Sigmoid colon (tissue), 7 donors: Measurements from ENCODE around the gene MACROD2. TPM values are rescaled to one million over a fixed set of nuclear protein-coding genes. Genes with fewer than 3 reads are reported as not detected.

Experiments used
- DNase-seq: peaks from one replicate; pipeline ENCODE4 v3.0.0-alpha.2; 2019
- H3K27ac ChIP-seq, 4 donors: fragments of 200-600 bp; sonication (generic); one replicate each; pipeline ENCODE4 v1.5.1; 2016 to 2019; ENCODE audit warnings: mild to moderate bottlenecking in 1 of 4
- H3K27me3 ChIP-seq, 3 donors: fragments of 200-600 bp; sonication (generic); one replicate each; pipeline ENCODE4 v1.5.1; 2019; ENCODE audit warnings: mild to moderate bottlenecking in 1 of 3
- H3K36me3 ChIP-seq, 4 donors: fragments of 200-600 bp; sonication (generic); one replicate each; pipeline ENCODE4 v1.5.1; 2016 to 2019
- H3K4me1 ChIP-seq, 4 donors: fragments of 200-600 bp; sonication (generic); one replicate each; pipeline ENCODE4 v1.5.1; 2017 to 2019
- H3K4me3 ChIP-seq, 4 donors: fragments of 200-600 bp; sonication (generic); one replicate each; pipeline ENCODE4 v1.5.1; 2017 to 2019; ENCODE audit warnings: mild to moderate bottlenecking in 2 of 4, moderate library complexity in 1 of 4
- H3K9me3 ChIP-seq, 4 donors: fragments of 200-600 bp in 3 of 4; sonication (generic) in 3 of 4; one replicate each; pipeline versions ENCODE4 v1.5.1 to v1.6.1; 2013 to 2019
- CTCF ChIP-seq, 4 experiments: fragments of 450-650 bp in 3 of 4; fragments of 200-600 bp in 1 of 4; IDR thresholded peaks; one replicate each; pipeline ENCODE4 v1.5.1; 2016 to 2019; ENCODE audit warnings: antibody characterized with exemption in 4 of 4, mild to moderate bottlenecking in 3 of 4, moderate library complexity in 2 of 4
- EP300 ChIP-seq, 4 donors: sonication (generic); formaldehyde crosslinking; IDR thresholded peaks; one replicate each; pipeline ENCODE4 v1.6.1; 2017; ENCODE audit warnings: antibody characterized with exemption in 4 of 4
- POLR2A ChIP-seq, 2 donors: fragments of 450-650 bp; IDR thresholded peaks; one replicate each; pipeline ENCODE4 v1.6.1; 2016; ENCODE audit warnings: antibody characterized with exemption in 2 of 2, mild to moderate bottlenecking in 2 of 2, moderate library complexity in 2 of 2
- POLR2AphosphoS5 ChIP-seq, 4 donors: sonication (generic); formaldehyde crosslinking; IDR thresholded peaks; one replicate each; pipeline ENCODE4 v1.6.1; 2017; ENCODE audit warnings: antibody characterized with exemption in 4 of 4
- WGBS, 2 donors: extraction: QIAGEN DNeasy Blood & Tissue Kit; methylation state at CpG; one replicate each; pipeline ENCODE4 v1.1.7; 2013; 5-methylcytosine and 5-hydroxymethylcytosine counted together
- intact Hi-C: fragments of 100-400 bp; cut with DNase I; formaldehyde crosslinking; loops from one replicate; pipeline ENCODE4 v1.15.1; 2023
- polyA plus RNA-seq, 3 donors: library from polyadenylated mRNA; stranded (reverse); fragments of 200-250 nt; gene quantifications; one replicate each; pipeline ENCODE4 v1.2.3, GENCODE V29; 2013
- total RNA-seq, 4 donors: library from RNA; depleted of rRNA; stranded (reverse); fragments of >200 nt; gene quantifications; one replicate each; pipeline ENCODE4 v1.1.0, GENCODE V29; 2016
- donor health status: healthy with polysubstance abuse.
- donor health status: Bipolar disorder and iron deficiency.
- donor health status: healthy.

The MACROD2 gene
- total and polyA plus RNA-seq, 7 donors, result 1.2 to 22.4 (median 5.8) TPM

DNA sequence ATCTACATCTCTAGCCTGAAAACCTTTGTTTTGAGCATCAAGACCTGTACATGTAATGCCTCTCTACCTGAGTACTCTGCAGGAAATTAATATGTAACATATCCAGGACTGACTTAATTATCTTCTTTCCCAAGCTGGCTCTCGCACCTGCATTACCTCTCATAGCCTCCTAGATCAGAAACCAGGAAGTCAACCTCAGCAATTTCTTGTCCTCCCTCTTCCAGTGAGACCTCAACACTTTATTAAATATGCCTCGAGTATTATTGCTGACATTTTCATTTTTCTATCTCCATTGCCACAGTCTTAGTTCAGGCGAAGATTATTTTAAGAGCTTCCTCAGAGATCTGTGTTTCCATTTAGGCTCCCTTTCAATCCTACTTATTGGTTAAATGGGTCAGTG, 69.0 kb downstream of the MACROD2 start:
- WGBS, 2 donors, result 66 to 84% methylated on average over 3 of the region's 3 CpGs
- H3K36me3 ChIP-seq, result no peaks in the 10 kb centered on the region
- TF ChIP-seq POLR2A (IDR thresholded peaks at IDR 0.05) (no peak), POLR2AphosphoS5 (IDR thresholded peaks at IDR 0.05) (no peak)

DNA sequence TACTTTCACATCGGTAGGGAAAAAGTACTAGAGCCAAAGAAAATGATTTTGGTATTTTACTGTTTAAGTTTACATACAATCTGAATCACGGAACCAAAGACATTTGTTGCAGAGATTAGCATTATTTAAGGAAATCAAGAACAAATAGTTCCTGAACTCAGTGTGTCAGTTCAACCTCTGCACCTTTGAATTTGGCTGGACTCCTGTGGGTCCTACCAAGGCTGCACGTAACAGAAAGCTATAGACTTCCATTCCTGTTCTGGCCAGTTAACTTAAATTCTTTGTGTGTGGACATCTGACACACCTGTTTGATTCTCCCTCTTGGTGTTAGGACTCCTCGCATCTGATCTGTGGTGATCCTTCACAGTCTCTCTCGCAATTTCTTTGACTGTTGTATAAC, 69.6 kb downstream of the MACROD2 start:
- no peaks in the 10 kb centered on the region for H3K27me3 ChIP-seq
- no peak overlapping the region for H3K27ac ChIP-seq
- 95 to 96% methylated on average over 5 of the region's 5 CpGs for WGBS, 2 donors
- H3K36me3 ChIP-seq, result no peaks in the 10 kb centered on the region
- no peaks in the 10 kb centered on the region for H3K4me1 ChIP-seq
- no peak overlapping the region for H3K4me3 ChIP-seq
- no peak for DNase-seq
- intact Hi-C loops, result no loop called here
- H3K9me3 ChIP-seq, result no peaks in the 10 kb centered on the region
- TF ChIP-seq POLR2A (IDR thresholded peaks at IDR 0.05) (no peak), CTCF (IDR thresholded peaks at IDR 0.05) (no peak), POLR2AphosphoS5 (IDR thresholded peaks at IDR 0.05) (no peak), EP300 (IDR thresholded peaks at IDR 0.05) (no peak)

More for the DNA sequence above, 69.0 kb downstream of the MACROD2 start:
- Histone ChIP-seq H3K9me3 (no peaks in the 10 kb centered on the region), H3K27ac (no peak overlapping the region), H3K4me3 (no peak overlapping the region), H3K27me3 (no peaks in the 10 kb centered on the region), H3K4me1 (no peaks in the 10 kb centered on the region)
- intact Hi-C loops, result no loop called here
- DNase-seq, result no peak

GRCh38 chr20:14065774-14066173, 70.5 kb downstream of the MACROD2 start:
- intact Hi-C loops, result no loop called here
- no peaks in the 10 kb centered on the region for H3K27me3 ChIP-seq
- DNase-seq, result no peak
- no peaks in the 10 kb centered on the region for H3K9me3 ChIP-seq
- no peak overlapping the region for H3K4me3 ChIP-seq
- H3K36me3 ChIP-seq, result no peaks in the 10 kb centered on the region
- TF ChIP-seq POLR2AphosphoS5 (IDR thresholded peaks at IDR 0.05) (no peak), EP300 (IDR thresholded peaks at IDR 0.05) (no peak), CTCF (IDR thresholded peaks at IDR 0.05) (no peak), POLR2A (IDR thresholded peaks at IDR 0.05) (no peak)
- WGBS, 2 donors, result 82 to 88% methylated on average over 3 of the region's 3 CpGs
- no peak overlapping the region for H3K27ac ChIP-seq
- no peaks in the 10 kb centered on the region for H3K4me1 ChIP-seq

DNA sequence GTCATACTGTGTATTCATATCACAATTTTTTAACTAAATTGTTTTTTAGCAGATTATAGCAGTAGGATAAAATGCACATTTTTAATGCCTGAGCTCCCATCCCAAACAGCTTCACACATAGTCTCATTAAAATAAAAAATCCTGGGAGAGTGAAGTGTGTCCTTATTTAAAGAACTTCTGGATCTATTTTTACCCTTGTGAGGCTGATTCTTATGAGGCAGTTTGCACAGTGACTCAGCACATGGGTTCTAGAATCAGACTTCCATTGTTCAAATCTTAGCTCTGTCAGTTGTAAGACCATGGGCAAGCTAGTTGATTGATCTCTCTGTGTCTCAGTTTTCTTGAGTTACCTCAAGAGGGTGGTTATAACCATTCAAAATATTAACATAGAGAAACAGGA, 72.3 kb downstream of the MACROD2 start:
- TF ChIP-seq EP300 (IDR thresholded peaks at IDR 0.05) (no peak), POLR2A (IDR thresholded peaks at IDR 0.05) (no peak)
- Histone ChIP-seq H3K4me3 (no peak overlapping the region), H3K9me3 (no peaks in the 10 kb centered on the region), H3K36me3 (no peaks in the 10 kb centered on the region), H3K4me1 (no peaks in the 10 kb centered on the region), H3K27ac (no peak overlapping the region), H3K27me3 (no peaks in the 10 kb centered on the region)
- DNase-seq, result no peak
- intact Hi-C loops, result no loop called here

DNA sequence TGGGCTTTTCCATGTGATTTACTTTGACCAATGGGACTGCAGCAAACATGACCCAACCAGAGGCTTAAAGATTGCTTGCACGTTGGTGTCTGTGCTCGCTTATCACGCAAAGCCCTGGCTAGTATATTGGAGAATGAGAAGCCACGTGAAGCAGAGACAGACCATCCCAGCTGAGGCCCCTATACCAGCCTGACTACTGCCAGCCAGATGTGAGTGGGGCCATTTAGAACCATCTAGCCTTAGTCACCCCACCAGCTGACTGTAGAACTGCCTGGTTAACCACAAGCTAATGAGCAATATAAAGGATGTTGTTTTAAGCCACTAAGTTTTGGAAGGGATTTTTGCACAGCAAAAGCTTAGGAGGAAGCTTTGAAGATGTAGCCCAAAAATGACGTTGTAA, 74.5 kb downstream of the MACROD2 start:
- H3K36me3 ChIP-seq, result no peaks in the 10 kb centered on the region
- H3K9me3 ChIP-seq, result no peaks in the 10 kb centered on the region
- intact Hi-C loops, result no loop called here
- 87 to 88% methylated on average over 5 of the region's 5 CpGs for WGBS, 2 donors
- TF ChIP-seq EP300 (IDR thresholded peaks at IDR 0.05) (no peak), CTCF (IDR thresholded peaks at IDR 0.05) (no peak), POLR2AphosphoS5 (IDR thresholded peaks at IDR 0.05) (no peak), POLR2A (IDR thresholded peaks at IDR 0.05) (no peak)
- H3K27ac ChIP-seq, result no peak overlapping the region
- no peaks in the 10 kb centered on the region for H3K27me3 ChIP-seq
- no peak overlapping the region for H3K4me3 ChIP-seq
- no peak for DNase-seq
- no peaks in the 10 kb centered on the region for H3K4me1 ChIP-seq

DNA sequence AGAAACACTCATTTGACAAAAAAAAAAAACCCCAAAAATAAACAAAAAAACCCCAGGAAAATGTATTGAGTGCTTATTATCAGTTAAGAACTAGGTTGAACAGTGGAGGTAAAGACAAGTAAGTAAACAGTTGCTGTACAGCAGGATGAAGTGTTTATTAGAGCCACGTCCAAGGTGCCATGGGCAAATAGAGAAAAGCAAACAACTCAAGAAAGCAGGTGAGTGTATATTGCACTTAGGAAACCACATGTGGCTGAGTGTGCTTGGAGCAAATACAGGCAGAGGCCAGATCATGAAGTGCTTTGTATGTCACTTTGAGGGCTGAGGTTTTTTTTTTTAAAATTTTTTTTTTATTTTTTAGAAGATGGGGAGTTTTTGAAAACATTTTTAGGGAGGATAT, 98.3 kb downstream of the MACROD2 start:
- H3K4me3 ChIP-seq, result no peak overlapping the region
- no peaks in the 10 kb centered on the region for H3K27me3 ChIP-seq
- TF ChIP-seq EP300 (IDR thresholded peaks at IDR 0.05) (no peak), POLR2AphosphoS5 (IDR thresholded peaks at IDR 0.05) (no peak), CTCF (IDR thresholded peaks at IDR 0.05) (no peak), POLR2A (IDR thresholded peaks at IDR 0.05) (no peak)
- H3K36me3 ChIP-seq, result no peaks in the 10 kb centered on the region
- H3K27ac ChIP-seq, result no peak overlapping the region
- WGBS, 2 donors, result 9 to 43% methylated on average over 1 of the region's 1 CpG
- no peak for DNase-seq
- no peaks in the 10 kb centered on the region for H3K4me1 ChIP-seq
- intact Hi-C loops, result no loop called here
- no peaks in the 10 kb centered on the region for H3K9me3 ChIP-seq
